ENCODE data around the gene E2F3.

DNA sequence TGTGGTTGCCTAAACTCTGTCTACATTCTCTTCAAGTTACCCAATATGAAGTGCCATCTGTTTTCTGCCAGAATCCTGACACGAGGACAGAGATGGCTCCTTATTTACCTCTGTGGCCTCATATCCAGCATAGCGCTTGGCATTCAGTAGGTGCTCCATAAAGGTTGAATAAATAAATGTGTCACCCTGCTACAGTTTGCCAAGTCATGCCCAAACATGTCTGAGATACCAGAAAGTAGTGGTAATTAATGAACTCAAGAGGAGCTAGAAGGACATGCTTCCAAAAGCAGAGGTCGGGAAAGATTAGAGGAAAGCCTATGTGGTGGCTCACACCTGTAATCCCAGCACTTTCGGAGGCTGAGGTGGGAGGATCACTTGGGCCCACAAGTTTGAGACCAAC, 30.9 kb upstream of the E2F3 start:
- TF ChIP-seq, protein P1, sequence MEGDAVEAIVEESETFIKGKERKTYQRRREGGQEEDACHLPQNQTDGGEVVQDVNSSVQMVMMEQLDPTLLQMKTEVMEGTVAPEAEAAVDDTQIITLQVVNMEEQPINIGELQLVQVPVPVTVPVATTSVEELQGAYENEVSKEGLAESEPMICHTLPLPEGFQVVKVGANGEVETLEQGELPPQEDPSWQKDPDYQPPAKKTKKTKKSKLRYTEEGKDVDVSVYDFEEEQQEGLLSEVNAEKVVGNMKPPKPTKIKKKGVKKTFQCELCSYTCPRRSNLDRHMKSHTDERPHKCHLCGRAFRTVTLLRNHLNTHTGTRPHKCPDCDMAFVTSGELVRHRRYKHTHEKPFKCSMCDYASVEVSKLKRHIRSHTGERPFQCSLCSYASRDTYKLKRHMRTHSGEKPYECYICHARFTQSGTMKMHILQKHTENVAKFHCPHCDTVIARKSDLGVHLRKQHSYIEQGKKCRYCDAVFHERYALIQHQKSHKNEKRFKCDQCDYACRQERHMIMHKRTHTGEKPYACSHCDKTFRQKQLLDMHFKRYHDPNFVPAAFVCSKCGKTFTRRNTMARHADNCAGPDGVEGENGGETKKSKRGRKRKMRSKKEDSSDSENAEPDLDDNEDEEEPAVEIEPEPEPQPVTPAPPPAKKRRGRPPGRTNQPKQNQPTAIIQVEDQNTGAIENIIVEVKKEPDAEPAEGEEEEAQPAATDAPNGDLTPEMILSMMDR (IDR thresholded peaks at IDR 0.05): no peak
- TF ChIP-seq BHLHE40 (IDR thresholded peaks at IDR 0.05; ENCODE audit: low read depth, low read length): no peak
- TF ChIP-seq KDM1A (IDR thresholded peaks at IDR 0.05; ENCODE audit: low read depth): no peak
- TF ChIP-seq, protein P2, sequence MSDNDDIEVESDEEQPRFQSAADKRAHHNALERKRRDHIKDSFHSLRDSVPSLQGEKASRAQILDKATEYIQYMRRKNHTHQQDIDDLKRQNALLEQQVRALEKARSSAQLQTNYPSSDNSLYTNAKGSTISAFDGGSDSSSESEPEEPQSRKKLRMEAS (IDR thresholded peaks at IDR 0.05): no peak
- no peak for TF ChIP-seq CEBPB (IDR thresholded peaks at IDR 0.05)
- TF ChIP-seq, protein P3, sequence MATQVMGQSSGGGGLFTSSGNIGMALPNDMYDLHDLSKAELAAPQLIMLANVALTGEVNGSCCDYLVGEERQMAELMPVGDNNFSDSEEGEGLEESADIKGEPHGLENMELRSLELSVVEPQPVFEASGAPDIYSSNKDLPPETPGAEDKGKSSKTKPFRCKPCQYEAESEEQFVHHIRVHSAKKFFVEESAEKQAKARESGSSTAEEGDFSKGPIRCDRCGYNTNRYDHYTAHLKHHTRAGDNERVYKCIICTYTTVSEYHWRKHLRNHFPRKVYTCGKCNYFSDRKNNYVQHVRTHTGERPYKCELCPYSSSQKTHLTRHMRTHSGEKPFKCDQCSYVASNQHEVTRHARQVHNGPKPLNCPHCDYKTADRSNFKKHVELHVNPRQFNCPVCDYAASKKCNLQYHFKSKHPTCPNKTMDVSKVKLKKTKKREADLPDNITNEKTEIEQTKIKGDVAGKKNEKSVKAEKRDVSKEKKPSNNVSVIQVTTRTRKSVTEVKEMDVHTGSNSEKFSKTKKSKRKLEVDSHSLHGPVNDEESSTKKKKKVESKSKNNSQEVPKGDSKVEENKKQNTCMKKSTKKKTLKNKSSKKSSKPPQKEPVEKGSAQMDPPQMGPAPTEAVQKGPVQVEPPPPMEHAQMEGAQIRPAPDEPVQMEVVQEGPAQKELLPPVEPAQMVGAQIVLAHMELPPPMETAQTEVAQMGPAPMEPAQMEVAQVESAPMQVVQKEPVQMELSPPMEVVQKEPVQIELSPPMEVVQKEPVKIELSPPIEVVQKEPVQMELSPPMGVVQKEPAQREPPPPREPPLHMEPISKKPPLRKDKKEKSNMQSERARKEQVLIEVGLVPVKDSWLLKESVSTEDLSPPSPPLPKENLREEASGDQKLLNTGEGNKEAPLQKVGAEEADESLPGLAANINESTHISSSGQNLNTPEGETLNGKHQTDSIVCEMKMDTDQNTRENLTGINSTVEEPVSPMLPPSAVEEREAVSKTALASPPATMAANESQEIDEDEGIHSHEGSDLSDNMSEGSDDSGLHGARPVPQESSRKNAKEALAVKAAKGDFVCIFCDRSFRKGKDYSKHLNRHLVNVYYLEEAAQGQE (IDR thresholded peaks at IDR 0.05): no peak
- TF ChIP-seq POLR2A (IDR thresholded peaks at IDR 0.05; ENCODE audit: low read length): no peak

Measured in A549 (cell line).